ENCODE results near the gene STK11IP.

- no peak for TF ChIP-seq SIN3A (IDR thresholded peaks at IDR 0.05; ENCODE audit: borderline replicate concordance in 2 of 2, control insufficient read depth in 1 of 2, low read depth in 2 of 2, low read length in 2 of 2)
- no peak for TF ChIP-seq CREB1 (IDR thresholded peaks at IDR 0.05)
- TF ChIP-seq CREB1 (CRISPR knock-in tag; IDR thresholded peaks at IDR 0.05), result no peak
- TF ChIP-seq CTCF (IDR thresholded peaks at IDR 0.05 in 2 of 3, conservative IDR thresholded peaks at IDR 0.05 in 1 of 3; ENCODE audit: insufficient read depth in 2 of 3, low read depth in 1 of 3, low read length in 3 of 3), result no peak
Observed at GRCh38 chr2:219553168-219553417, 44.6 kb upstream of the STK11IP start.

All from K562 (cell line).